Heart left ventricle (tissue), 13 donors: Measurements from ENCODE around the gene CPXM2.

ENCODE experiments used
- POLR2A ChIP-seq, 2 donors: fragments of 450-650 bp; IDR thresholded peaks; one replicate each; pipeline ENCODE4 v1.6.1; 2017; ENCODE audit warnings: antibody characterized with exemption in 2 of 2, mild to moderate bottlenecking in 2 of 2, moderate library complexity in 2 of 2
- TF ChIP-seq, protein P1 (sequence below), 12 donors: fragments of 200-600 bp; sonication (generic) in 4 of 12; IDR thresholded peaks; one replicate each; pipeline versions ENCODE4 v1.5.0 to v1.8.0; 2018 to 2022; ENCODE audit warnings: antibody characterized with exemption in 12 of 12, mild to moderate bottlenecking in 5 of 12
- donor health status: ischemic (EF 13 %, LVEDD 7.1; RV severe dilation, severe dysfunction).
- donor health status: DM: no; HTN: yes; CAD: no.
- donor health status: DM: no; HTN: no; CAD: no.
- donor health status: ischemic (EF 25% LVEDD 6.9; RV normal size, moderate dysfunction).
- donor health status: ischemic (EF 25% LVEDD 5.7; RV mildly dilated, moderate dysfunction).
- donor health status: ischemic (EF 35%, LVEDD 5.7; RV mildly dilated, moderate dysfunction).
- donor health status: nonischemic (EF 11% LVEDD 7.7; RV severe dilation, severe dysfunction).
- donor health status: DM: yes; HTN: yes; CAD: no.
- donor health status: PGD.
- donor health status: ischemic (EF 29% LVEDD 5.4; RV normal size, mild dysfunction).
- donor health status: nonischemic (EF 23%, LVEDD 6.1; RV moderate dilation, normal function).

DNA sequence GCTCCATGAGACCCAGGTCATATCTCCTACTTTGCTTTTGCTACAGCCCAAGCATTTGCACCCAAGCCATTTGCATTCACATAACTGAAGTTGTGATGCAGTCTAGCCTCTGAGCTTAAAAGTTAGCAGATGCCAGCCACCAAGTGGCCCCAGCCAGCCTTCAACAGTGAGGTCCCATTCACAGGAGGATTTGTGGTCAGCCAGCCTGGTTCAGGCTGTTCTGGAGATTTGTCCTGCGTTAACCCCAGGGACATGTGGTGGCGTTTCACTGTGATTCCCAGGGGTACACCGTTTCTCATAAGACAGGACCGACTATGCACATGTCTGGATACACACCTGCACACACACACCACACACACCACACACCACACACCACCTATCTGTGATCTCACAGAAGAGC, 174.3 kb downstream of the CPXM2 start:
- TF ChIP-seq, protein P1, sequence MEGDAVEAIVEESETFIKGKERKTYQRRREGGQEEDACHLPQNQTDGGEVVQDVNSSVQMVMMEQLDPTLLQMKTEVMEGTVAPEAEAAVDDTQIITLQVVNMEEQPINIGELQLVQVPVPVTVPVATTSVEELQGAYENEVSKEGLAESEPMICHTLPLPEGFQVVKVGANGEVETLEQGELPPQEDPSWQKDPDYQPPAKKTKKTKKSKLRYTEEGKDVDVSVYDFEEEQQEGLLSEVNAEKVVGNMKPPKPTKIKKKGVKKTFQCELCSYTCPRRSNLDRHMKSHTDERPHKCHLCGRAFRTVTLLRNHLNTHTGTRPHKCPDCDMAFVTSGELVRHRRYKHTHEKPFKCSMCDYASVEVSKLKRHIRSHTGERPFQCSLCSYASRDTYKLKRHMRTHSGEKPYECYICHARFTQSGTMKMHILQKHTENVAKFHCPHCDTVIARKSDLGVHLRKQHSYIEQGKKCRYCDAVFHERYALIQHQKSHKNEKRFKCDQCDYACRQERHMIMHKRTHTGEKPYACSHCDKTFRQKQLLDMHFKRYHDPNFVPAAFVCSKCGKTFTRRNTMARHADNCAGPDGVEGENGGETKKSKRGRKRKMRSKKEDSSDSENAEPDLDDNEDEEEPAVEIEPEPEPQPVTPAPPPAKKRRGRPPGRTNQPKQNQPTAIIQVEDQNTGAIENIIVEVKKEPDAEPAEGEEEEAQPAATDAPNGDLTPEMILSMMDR (IDR thresholded peaks at IDR 0.05): no peak
- no peak for TF ChIP-seq POLR2A (IDR thresholded peaks at IDR 0.05)
